ENCODE results near the gene ZEB1. TPM values are rescaled to one million over a fixed set of nuclear protein-coding genes. Genes with fewer than 3 reads are reported as not detected.

The ZEB1 gene
- total RNA-seq, 1 experiment from 2014 or later: 0.39 TPM

GRCh38 chr10:31422634-31423033, 103.6 kb downstream of the ZEB1 start:
- TF ChIP-seq CTCF (conservative IDR thresholded peaks at IDR 0.05): no peak
- Histone ChIP-seq H3K27me3 (ENCODE audit: insufficient read depth, low read length) (no peaks in the 10 kb centered on the region), H3T11ph (ENCODE audit: low read length) (no peak overlapping the region), H3K23me2 (ENCODE audit: insufficient read length, low read depth, low read length, poor library complexity, severe bottlenecking) (no peaks in the 10 kb centered on the region), H4K5ac (ENCODE audit: insufficient read length, low read depth, low read length) (no peak overlapping the region), H4K8ac (replicated peaks; ENCODE audit: insufficient read length, low read depth, low read length) (no peak overlapping the region), H3K18ac (ENCODE audit: insufficient read length, low read depth, low read length) (no peak overlapping the region), H3K14ac (ENCODE audit: insufficient read depth, low read length) (no peak overlapping the region), H3K4ac (ENCODE audit: low read depth, low read length) (no peak overlapping the region), H2BK20ac (ENCODE audit: low read depth, low read length, poor library complexity, severe bottlenecking) (no peak overlapping the region), H3K23ac (ENCODE audit: insufficient read length, low read depth, low read length) (no peak overlapping the region), H2BK5ac (ENCODE audit: insufficient read length, low read length) (no peak overlapping the region), H2AK5ac (ENCODE audit: insufficient read length, low read length) (no peak overlapping the region), H2BK120ac (ENCODE audit: low read depth, low read length, poor library complexity, severe bottlenecking) (no peak overlapping the region), H3K79me1 (ENCODE audit: insufficient read depth, low read depth, low read length, poor library complexity, severe bottlenecking) (no peaks in the 10 kb centered on the region), H3K9me3 (ENCODE audit: control insufficient read depth, low read depth, low read length) (no peaks in the 10 kb centered on the region), H4K91ac (ENCODE audit: insufficient read length, low read depth, low read length) (no peak overlapping the region), H2BK15ac (ENCODE audit: low read depth, low read length) (no peak overlapping the region), H3K4me2 (ENCODE audit: insufficient read depth, insufficient read length, low read length) (no peak overlapping the region), H3K56ac (ENCODE audit: insufficient read length, low read depth, low read length) (no peak overlapping the region), H3K4me1 (ENCODE audit: insufficient read depth, low read length) (no peaks in the 10 kb centered on the region; the same call in 1 of the 2 replicates), H4K20me1 (ENCODE audit: control insufficient read depth, insufficient read depth, insufficient read length) (no peaks in the 10 kb centered on the region), H2AFZ (ENCODE audit: low read length) (no peak overlapping the region), H2BK12ac (ENCODE audit: insufficient read length, low read depth, low read length) (no peak overlapping the region), H3K27ac (ENCODE audit: insufficient read length, low read depth, low read length) (no peak overlapping the region), H3K79me2 (ENCODE audit: insufficient read depth, low read length) (no peaks in the 10 kb centered on the region), H3K9ac (ENCODE audit: extremely low read depth, insufficient read length, low read length) (no peak overlapping the region)
- Mint-ChIP-seq H3K36me3 (ENCODE audit: insufficient read depth in 1 of 3, low read depth in 3 of 3) (no peaks in the 10 kb centered on the region), H3K27ac (no peak overlapping the region), H3K4me1 (no peaks in the 10 kb centered on the region), H3K9me3 (peaks cover 0 to under 1% of the 10 kb centered on the region in 2 experiments; a peak in 2 of 5 replicates), H3K4me3 (no peak overlapping the region), H3K27me3 (ENCODE audit: low read depth) (no peaks in the 10 kb centered on the region; the same call in 1 of the 2 replicates)
- DNase-seq: no peak
- WGBS (ENCODE audit: extremely low coverage, insufficient read length, low lambda C conversion rate): no CpG with 5 or more reads among the region's 2 CpGs
